ENCODE results near the gene AP1B1. TPM values are rescaled to one million over a fixed set of nuclear protein-coding genes. Genes with fewer than 3 reads are reported as not detected.

The AP1B1 gene
- total RNA-seq, 2 donors from 2014 or later = 45.5 to 66.9 TPM

DNA sequence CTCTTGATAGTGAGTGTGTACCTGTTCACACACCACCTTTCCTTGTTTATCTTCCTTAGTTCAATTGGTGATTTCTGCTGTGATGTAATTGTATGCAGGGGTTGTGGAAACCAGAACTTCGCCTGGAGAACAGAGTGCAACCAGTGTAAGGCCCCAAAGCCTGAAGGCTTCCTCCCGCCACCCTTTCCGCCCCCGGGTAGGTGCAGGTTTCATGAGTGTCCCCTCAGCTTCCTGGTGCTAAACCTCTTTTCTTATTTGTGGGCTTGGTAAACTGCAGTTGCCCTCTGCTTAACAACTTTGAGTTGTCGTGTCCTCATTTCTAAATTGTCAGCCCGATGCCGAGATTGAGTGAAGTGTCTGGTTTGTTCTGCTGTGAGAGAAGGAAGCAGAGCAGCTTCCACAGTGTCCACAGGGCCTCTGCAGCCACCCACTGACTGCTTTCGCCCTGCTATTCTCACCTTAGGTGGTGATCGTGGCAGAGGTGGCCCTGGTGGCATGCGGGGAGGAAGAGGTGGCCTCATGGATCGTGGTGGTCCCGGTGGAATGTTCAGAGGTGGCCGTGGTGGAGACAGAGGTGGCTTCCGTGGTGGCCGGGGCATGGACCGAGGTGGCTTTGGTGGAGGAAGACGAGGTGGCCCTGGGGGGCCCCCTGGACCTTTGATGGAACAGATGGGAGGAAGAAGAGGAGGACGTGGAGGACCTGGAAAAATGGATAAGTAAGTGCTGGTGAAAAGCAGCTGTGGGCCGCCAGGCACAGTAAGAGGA is 89.1 kb downstream of the AP1B1 start:
- H3K27ac ChIP-seq = no peak overlapping the region
- TF ChIP-seq POLR2A (IDR thresholded peaks at IDR 0.05) (no peak), CTCF (IDR thresholded peaks at IDR 0.05) (no peak)
- H3K4me3 ChIP-seq = no peak overlapping the region
- ATAC-seq = no peak
- DNase-seq = peak in 1 of 4 donors; percentile 14
- WGBS, 2 donors = 88 to 93% methylated on average over 19 of the region's 19 CpGs
- H3K4me1 ChIP-seq = peaks cover 15% of the 10 kb centered on the region
- H3K9me3 ChIP-seq = no peaks in the 10 kb centered on the region
- intact Hi-C loops (cut with DNase I) = loop anchor here (10.0 kb wide), 1 partner anchor 225 kb away; no protein-coding TSS in a partner anchor
- peaks cover 37 to 45% of the 10 kb centered on the region in 2 donors for H3K36me3 ChIP-seq (replicated peaks in 1 of 2; ENCODE audit: insufficient read depth in 1 of 2, low read depth in 2 of 2)
- H3K27me3 ChIP-seq = no peaks in the 10 kb centered on the region

GRCh38 chr22:29298641-29299040 is 89.7 kb downstream of the AP1B1 start:
- TF ChIP-seq POLR2A (IDR thresholded peaks at IDR 0.05) (no peak), CTCF (IDR thresholded peaks at IDR 0.05) (no peak)
- Histone ChIP-seq H3K27me3 (no peaks in the 10 kb centered on the region), H3K9me3 (no peaks in the 10 kb centered on the region), H3K4me1 (peaks cover 15% of the 10 kb centered on the region), H3K4me3 (no peak overlapping the region), H3K36me3 (replicated peaks in 1 of 2; ENCODE audit: insufficient read depth in 1 of 2, low read depth in 2 of 2) (peaks cover 37 to 48% of the 10 kb centered on the region in 2 donors), H3K27ac (no peak overlapping the region)
- no peak for ATAC-seq
- no peak for DNase-seq
- 75 to 80% methylated on average over 4 to 8 of the region's 8 CpGs for WGBS, 2 donors
- intact Hi-C loops (cut with DNase I) = loop anchor here (10.0 kb wide), 1 partner anchor 226 kb away; no protein-coding TSS in a partner anchor

- intact Hi-C loops (cut with DNase I) = loop anchor here (10.0 kb wide), 1 partner anchor 232 kb away; no protein-coding TSS in a partner anchor
- H3K4me1 ChIP-seq = peaks cover 3% of the 10 kb centered on the region
- no peaks in the 10 kb centered on the region for H3K27me3 ChIP-seq
- H3K9me3 ChIP-seq = no peaks in the 10 kb centered on the region
- no peak for ATAC-seq
- TF ChIP-seq POLR2A (IDR thresholded peaks at IDR 0.05) (no peak), CTCF (IDR thresholded peaks at IDR 0.05) (no peak)
- peaks cover 18 to 68% of the 10 kb centered on the region in 2 donors for H3K36me3 ChIP-seq (replicated peaks in 1 of 2; ENCODE audit: insufficient read depth in 1 of 2, low read depth in 2 of 2)
- DNase-seq = no peak
- no peak overlapping the region for H3K4me3 ChIP-seq
- no peak overlapping the region for H3K27ac ChIP-seq
These were observed 96.0 kb downstream of the AP1B1 start for GRCh38 chr22:29292379-29292778.

- DNase-seq (no peak), ATAC-seq (no peak)
- Histone ChIP-seq H3K36me3 (replicated peaks in 1 of 2; ENCODE audit: insufficient read depth in 1 of 2, low read depth in 2 of 2) (peaks cover 6 to 60% of the 10 kb centered on the region in 2 donors), H3K27me3 (no peaks in the 10 kb centered on the region), H3K27ac (no peak overlapping the region), H3K9me3 (no peaks in the 10 kb centered on the region), H3K4me1 (peaks cover 3% of the 10 kb centered on the region), H3K4me3 (no peak overlapping the region)
- WGBS, 2 donors = 68 to 72% methylated on average over 7 of the region's 7 CpGs
- TF ChIP-seq POLR2A (IDR thresholded peaks at IDR 0.05) = no peak
- intact Hi-C loops (cut with DNase I) = loop anchor here (10.0 kb wide), 1 partner anchor 234 kb away; no protein-coding TSS in a partner anchor
These were observed 97.2 kb downstream of the AP1B1 start for GRCh38 chr22:29291215-29291614.

GRCh38 chr22:29290061-29290460 is 98.3 kb downstream of the AP1B1 start:
- no peak for TF ChIP-seq POLR2A (IDR thresholded peaks at IDR 0.05)
- no peak for TF ChIP-seq CTCF (IDR thresholded peaks at IDR 0.05)
- no peak overlapping the region for H3K27ac ChIP-seq
- intact Hi-C loops (cut with DNase I) = loop anchor here (10.0 kb wide), 1 partner anchor 235 kb away; no protein-coding TSS in a partner anchor
- H3K9me3 ChIP-seq = no peaks in the 10 kb centered on the region
- DNase-seq (no peak), ATAC-seq (no peak)
- WGBS, 2 donors = 57 to 65% methylated on average over 5 of the region's 5 CpGs
- no peaks in the 10 kb centered on the region for H3K27me3 ChIP-seq
- no peak overlapping the region for H3K4me3 ChIP-seq
- peaks cover 3% of the 10 kb centered on the region for H3K4me1 ChIP-seq
- H3K36me3 ChIP-seq (replicated peaks in 1 of 2; ENCODE audit: insufficient read depth in 1 of 2, low read depth in 2 of 2) = peaks cover 10 to 60% of the 10 kb centered on the region in 2 donors

Data from body of pancreas (tissue), 4 donors.